ENCODE measurements around the gene DNM2. TPM values are rescaled to one million over a fixed set of nuclear protein-coding genes. Genes with fewer than 3 reads are reported as not detected.

Gene DNM2
- total and polyA plus RNA-seq, 2 of the 13 experiments (the other 11 are each of a cell fraction or from before 2014, with no cell fraction given) = 41.7 to 59.8 TPM

- TF ChIP-seq TCF7 (IDR thresholded peaks at IDR 0.05; ENCODE audit: low read depth) (peak; percentile 46; the same call in 1 of the 2 replicates), SKIL (CRISPR knock-in tag; IDR thresholded peaks at IDR 0.05; ENCODE audit: borderline replicate concordance) (peak; percentile 43; the same call in 1 of the 2 replicates), ZNF256 (CRISPR knock-in tag; conservative IDR thresholded peaks at IDR 0.05) (no peak), ZNF235 (CRISPR knock-in tag; IDR thresholded peaks at IDR 0.05; ENCODE audit: borderline replicate concordance) (no peak), PCBP1 (IDR thresholded peaks at IDR 0.05; ENCODE audit: borderline replicate concordance, low read depth, low read length) (no peak), ZNF430 (CRISPR knock-in tag; IDR thresholded peaks at IDR 0.05) (peak; percentile 67; the same call in 1 of the 2 replicates), ZNF816 (CRISPR knock-in tag; IDR thresholded peaks at IDR 0.05; ENCODE audit: borderline replicate concordance) (peak; percentile 80; the same call in 1 of the 2 replicates), ZNF281 (CRISPR knock-in tag; IDR thresholded peaks at IDR 0.05; ENCODE audit: borderline replicate concordance) (no peak), TOPORS (CRISPR knock-in tag; IDR thresholded peaks at IDR 0.05) (no peak), KLF12 (CRISPR knock-in tag; IDR thresholded peaks at IDR 0.05; ENCODE audit: borderline replicate concordance) (no peak), IRF9 (CRISPR knock-in tag; IDR thresholded peaks at IDR 0.05; ENCODE audit: borderline replicate concordance) (peak; percentile 22; the same call in 1 of the 2 replicates), SNAPC5 (CRISPR knock-in tag; IDR thresholded peaks at IDR 0.05; ENCODE audit: borderline replicate concordance) (no peak), MXD3 (CRISPR knock-in tag; IDR thresholded peaks at IDR 0.05) (peak; percentile 14; the same call in 1 of the 2 replicates), ZNF761 (CRISPR knock-in tag; conservative IDR thresholded peaks at IDR 0.05) (no peak), RFX5 (IDR thresholded peaks at IDR 0.05; ENCODE audit: low read depth, low read length) (no peak), NAIF1 (CRISPR knock-in tag; IDR thresholded peaks at IDR 0.05; ENCODE audit: borderline replicate concordance) (peak; percentile 75; the same call in 1 of the 2 replicates), NONO (IDR thresholded peaks at IDR 0.05) (no peak), NONO (CRISPR knock-in tag; conservative IDR thresholded peaks at IDR 0.05) (no peak), ZNF768 (CRISPR knock-in tag; IDR thresholded peaks at IDR 0.05) (no peak), ZBTB21 (CRISPR knock-in tag; IDR thresholded peaks at IDR 0.05) (no peak), KLF11 (CRISPR knock-in tag; IDR thresholded peaks at IDR 0.05) (no peak), WIZ (CRISPR knock-in tag; IDR thresholded peaks at IDR 0.05) (no peak), MEIS1 (CRISPR knock-in tag; IDR thresholded peaks at IDR 0.05; ENCODE audit: borderline replicate concordance) (no peak; the same call in 1 of the 2 replicates), GATAD2A (CRISPR knock-in tag; IDR thresholded peaks at IDR 0.05) (peak; percentile 57; the same call in 1 of the 2 replicates), NFYC (CRISPR knock-in tag; IDR thresholded peaks at IDR 0.05) (no peak)
Measured at GRCh38 chr19:10748927-10749434, 31.1 kb downstream of the DNM2 start (continued).

Measured in HepG2 (cell line).